GM12878 (cell line): ENCODE measurements around the gene HINT2. TPM values are rescaled to one million over a fixed set of nuclear protein-coding genes. Genes with fewer than 3 reads are reported as not detected.

Source experiments
- ATAC-seq: fragments of 200-7000 bp; cut with Tn5 transposase; 3 replicates; pipeline ENCODE4 v1.9.1; 2020; ENCODE audit warnings: mild to moderate bottlenecking, moderate library complexity
- BruUV-seq: library from RNA; stranded (reverse); fragments of 400-500 nt; replicated peaks from 2 replicates; lab custom pipeline; 2021; lab: Mats Ljungman, UMichigan
- CTCF ChIA-PET: fragments of 300-600 bp; sonication (Branson Sonifier 250); formaldehyde crosslinking; extraction: SDS; loops from one replicate; lab custom pipeline; 2021; ENCODE audit warnings: inconsistent platforms; lab: Yijun Ruan, JAX
- POLR2A ChIA-PET: fragments of 350-600 bp; formaldehyde crosslinking; extraction: SDS; loops from one replicate; lab custom pipeline; 2021; ENCODE audit warnings: inconsistent platforms; lab: Charles Lee
- RAD21 ChIA-PET: fragments of 300-600 bp; sonication (Branson Sonifier 250); formaldehyde crosslinking; loops from one replicate; lab custom pipeline; 2023; ENCODE audit warnings: antibody characterized with exemption; ENCODE audit not compliant: unreplicated experiment; lab: Charles Lee
- SMC1A ChIA-PET: fragments of 300-600 bp; sonication (Branson Sonifier 250); formaldehyde crosslinking; loops from one replicate; lab custom pipeline; 2023; ENCODE audit not compliant: unreplicated experiment, uncharacterized antibody; lab: Charles Lee
- DNase-seq: peaks from one replicate; pipeline ENCODE4 v3.0.0-alpha.2; 2011; ENCODE audit warnings: low read depth, low spot score
- FAIRE-seq: peaks from 3 replicates; lab custom pipeline; 2011; peaks lifted over from hg19 to GRCh38; lab: Jason Lieb, UNC
- H2AFZ ChIP-seq: 2 replicates; pipeline ENCODE4 v1.6.0; 2011; ENCODE audit warnings: low read depth, low read length, control low read depth; ENCODE audit not compliant: control insufficient read depth
- H3K27ac ChIP-seq: 2 replicates; pipeline ENCODE4 v1.5.1; 2011; ENCODE audit warnings: control low read depth; ENCODE audit not compliant: control insufficient read depth, insufficient read depth
- H3K27me3 ChIP-seq, 2 experiments: replicated peaks in 1 of 2; 2 replicates each; pipeline versions ENCODE4 v1.6.0 to v1.6.1; 2011; ENCODE audit warnings: low read length in 1 of 2; ENCODE audit not compliant: control insufficient read depth in 2 of 2, insufficient read depth in 2 of 2
- H3K36me3 ChIP-seq, 2 experiments: 2 replicates each; pipeline ENCODE4 v1.5.1; 2011; ENCODE audit warnings: low read length in 1 of 2; ENCODE audit not compliant: control insufficient read depth in 2 of 2, insufficient read depth in 2 of 2
- H3K4me1 ChIP-seq: 2 replicates; pipeline ENCODE4 v1.6.1; 2011; ENCODE audit warnings: mild to moderate bottlenecking, low read length, moderate library complexity, mixed read lengths; ENCODE audit not compliant: control insufficient read depth, insufficient read depth
- H3K4me2 ChIP-seq: 2 replicates; pipeline ENCODE4 v1.6.0; 2011; ENCODE audit warnings: control low read depth; ENCODE audit not compliant: control insufficient read depth, insufficient read depth
- H3K4me3 ChIP-seq: fragments of 200-600 bp; sonication (generic); 2 replicates; pipeline ENCODE4 v1.5.1; 2016
- H3K79me2 ChIP-seq: 2 replicates; pipeline ENCODE4 v1.6.0; 2011; ENCODE audit warnings: low read length; ENCODE audit not compliant: control insufficient read depth, insufficient read depth
- H3K9ac ChIP-seq: 2 replicates; pipeline ENCODE4 v1.8.0; 2011; ENCODE audit warnings: low read length, control low read depth, mixed read lengths; ENCODE audit not compliant: control insufficient read depth, insufficient read depth
- H3K9me3 ChIP-seq: replicated peaks from 3 replicates; pipeline ENCODE4 v1.5.1; 2011; ENCODE audit warnings: mild to moderate bottlenecking, low read length; ENCODE audit not compliant: control insufficient read depth, insufficient read depth
- H4K20me1 ChIP-seq: 2 replicates; pipeline ENCODE4 v1.6.0; 2011; ENCODE audit not compliant: control insufficient read depth, insufficient read depth
- ATF2 ChIP-seq: IDR thresholded peaks from 2 replicates; pipeline ENCODE4 v1.6.1; 2012; ENCODE audit warnings: low read length, inconsistent platforms
- BCL3 ChIP-seq: IDR thresholded peaks from 2 replicates; pipeline ENCODE4 v1.6.1; 2011; ENCODE audit warnings: borderline replicate concordance, low read depth, mild to moderate bottlenecking, moderate library complexity, low read length; ENCODE audit not compliant: insufficient read depth, poor library complexity, severe bottlenecking
- CBX5 ChIP-seq: sonication (generic); IDR thresholded peaks from 2 replicates; pipeline ENCODE4 v1.6.1; 2016; ENCODE audit warnings: low read depth, moderate library complexity, mild to moderate bottlenecking, inconsistent platforms
- CEBPZ ChIP-seq: fragments of 150-350 bp; IDR thresholded peaks from 2 replicates; pipeline ENCODE4 v1.6.1; 2016; ENCODE audit warnings: low read depth, low read length
- CHD1 ChIP-seq: IDR thresholded peaks from 2 replicates; pipeline ENCODE4 v1.6.1; 2012; ENCODE audit warnings: low read depth, low read length, improper control_type of control experiment
- CHD2 ChIP-seq: IDR thresholded peaks from 2 replicates; pipeline ENCODE4 v1.6.1; 2011; ENCODE audit warnings: low read depth, low read length, improper control_type of control experiment, borderline replicate concordance
- IRF5 ChIP-seq: fragments of 450-650 bp; IDR thresholded peaks from 2 replicates; pipeline ENCODE4 v1.6.1; 2017; ENCODE audit warnings: borderline replicate concordance
- KDM1A ChIP-seq: fragments of 200-600 bp; sonication (generic); IDR thresholded peaks from 2 replicates; pipeline ENCODE4 v1.6.1; 2016; ENCODE audit warnings: borderline replicate concordance
- MEF2A ChIP-seq: IDR thresholded peaks from 2 replicates; pipeline ENCODE4 v1.6.1; 2011; ENCODE audit warnings: low read depth, mild to moderate bottlenecking, low read length, moderate library complexity; ENCODE audit not compliant: insufficient read depth
- MYB ChIP-seq: fragments of 150-350 bp; IDR thresholded peaks from 2 replicates; pipeline ENCODE4 v1.6.1; 2014; ENCODE audit warnings: mild to moderate bottlenecking, low read depth, low read length, borderline replicate concordance
- NFXL1 ChIP-seq: fragments of 450-650 bp; IDR thresholded peaks from 2 replicates; pipeline ENCODE4 v1.6.1; 2017; ENCODE audit warnings: antibody characterized with exemption, mild to moderate bottlenecking, borderline replicate concordance
- NR2F1 ChIP-seq: fragments of 450-650 bp; conservative IDR thresholded peaks from 2 replicates; pipeline ENCODE4 v1.6.1; 2017; ENCODE audit warnings: mild to moderate bottlenecking
- SIX5 ChIP-seq: IDR thresholded peaks from 2 replicates; pipeline ENCODE4 v1.6.1; 2011; ENCODE audit warnings: mild to moderate bottlenecking, low read depth, low read length, moderate library complexity; ENCODE audit not compliant: severe bottlenecking
- SMAD5 ChIP-seq: IDR thresholded peaks from 2 replicates; pipeline ENCODE4 v1.6.1; 2016; ENCODE audit warnings: antibody characterized with exemption, low read depth
- TAF1 ChIP-seq: IDR thresholded peaks from 2 replicates; pipeline ENCODE4 v1.6.1; 2011; ENCODE audit warnings: mild to moderate bottlenecking, low read depth, low read length, borderline replicate concordance
- TBL1XR1 ChIP-seq: IDR thresholded peaks from 2 replicates; pipeline ENCODE4 v1.6.1; 2012; ENCODE audit warnings: low read depth, low read length, improper control_type of control experiment
- ZNF622 ChIP-seq: fragments of 450-650 bp; IDR thresholded peaks from 2 replicates; pipeline ENCODE4 v1.6.1; 2017; ENCODE audit warnings: mild to moderate bottlenecking, inconsistent platforms
- WGBS: methylation state at CpG from one replicate; pipeline ENCODE4 v1.1.6; 2016; ENCODE audit warnings: low lambda C conversion rate; ENCODE audit not compliant: insufficient replicate concordance, insufficient coverage; ENCODE audit errors: missing lambda C conversion rate; 5-methylcytosine and 5-hydroxymethylcytosine counted together
- in situ Hi-C: fragments of 300-500 bp; cut with MboI; formaldehyde crosslinking; loops from 9 replicates; pipeline ENCODE4 v1.14.3; 2018; ENCODE audit warnings: mixed read lengths
- intact Hi-C: fragments of 100-400 bp; cut with micrococcal nuclease; formaldehyde crosslinking; loops from one replicate; pipeline ENCODE4 v1.14.2; 2022; ENCODE audit not compliant: unreplicated experiment
- polyA plus RNA-seq, 11 experiments: library from polyadenylated mRNA; depleted of rRNA in 4 of 11; unstranded in 6 of 11; stranded (reverse) in 5 of 11; fragments of >200 nt; fragmentation: Nextera tagmentation in 4 of 11; fragmentation: Illumina TruSeq in 1 of 11; extraction: Ambion mirVana in 4 of 11; extraction: Trizol in 1 of 11; gene quantifications; 1 replicate in 1 of 11; 2 replicates in 10 of 11; pipeline versions ENCODE4 v1.2.1 to v1.2.3, GENCODE V29; 2011 to 2016; ENCODE audit warnings: inconsistent platforms in 2 of 11, missing spikeins in 2 of 11, low read depth in 1 of 11
- total RNA-seq, 4 experiments: library from RNA; depleted of rRNA in 3 of 4; stranded (reverse); fragments of >200 nt in 3 of 4; fragmentation: Illumina TruSeq in 1 of 4; extraction: Trizol in 1 of 4; gene quantifications; 2 replicates each; pipeline versions ENCODE4 v1.2.1 to v1.2.3, GENCODE V29; 2013 to 2021

Gene HINT2
- total and polyA plus RNA-seq, 10 of the 15 experiments (the other 5 are each of a cell fraction or from before 2014, with no cell fraction given), result 12.1 to 144 (median 51.7) TPM

- TF ChIP-seq TAF1 (no peak), ZNF622 (no peak), CBX5 (no peak), CHD1 (no peak), CEBPZ (no peak), MEF2A (no peak), KDM1A (no peak), TBL1XR1 (no peak), MYB (no peak), BCL3 (no peak), ATF2 (no peak), IRF5 (no peak), SMAD5 (no peak), CHD2 (no peak), SIX5 (no peak), NFXL1 (no peak), NR2F1 (no peak)
- TF ChIP-seq, all 136 proteins: peak for 0
- DNase-seq (no peak), FAIRE-seq (no peak), ATAC-seq (no peak)
- Histone ChIP-seq H3K27ac (no peak overlapping the region), H3K9ac (no peak overlapping the region), H2AFZ (no peak overlapping the region), H3K79me2 (no peaks in the 10 kb centered on the region), H3K27me3 (no peaks in the 10 kb centered on the region), H4K20me1 (no peaks in the 10 kb centered on the region), H3K4me3 (no peak overlapping the region), H3K9me3 (no peaks in the 10 kb centered on the region), H3K4me1 (no peaks in the 10 kb centered on the region), H3K36me3 (no peaks in the 10 kb centered on the region), H3K4me2 (no peak overlapping the region)
- CTCF ChIA-PET, result interaction anchor here (0.9 kb wide), 1 partner anchor 24 kb away, joined by 5 read pairs; no protein-coding TSS in a partner anchor
- BruUV-seq, result no TSS peak
- WGBS, result 54% methylated on average over 7 of the region's 7 CpGs
- RAD21 ChIA-PET, result no interaction called here
- intact Hi-C loops (no loop called here), in situ Hi-C loops (no loop called here)
- SMC1A ChIA-PET, result interaction anchor here (1.2 kb wide), 1 partner anchor 28 kb away, joined by 6 read pairs; no protein-coding TSS in a partner anchor
- POLR2A ChIA-PET, result no interaction called here
Observed at GRCh38 chr9:35854091-35854762, 39.4 kb upstream of the HINT2 start.
